Parietal lobe (tissue), 2 donors: ENCODE measurements around the gene COA3. TPM values are rescaled to one million over a fixed set of nuclear protein-coding genes. Genes with fewer than 3 reads are reported as not detected.

ENCODE experiments used
- small RNA-seq: library from RNA; depleted of rRNA; stranded (forward); fragments of <200 nt; gene quantifications from one replicate; pipeline ENCODE3, GENCODE V24; 2014; ENCODE audit warnings: low replicate concordance
- total RNA-seq: library from RNA; depleted of rRNA; stranded (reverse); fragments of >200 nt; gene quantifications from one replicate; pipeline ENCODE4 v1.2.3, GENCODE V29; 2014

Gene COA3
- total RNA-seq = 65.7 TPM

GRCh38 chr17:42798383-42799380 is at the start of gene COA3, which contains the start of gene CNTD1:
COA3 (minus strand) TSS chr17:42798704; CDS start chr17:42798681, 23 bp downstream.
CNTD1 (plus strand) TSS chr17:42798861; CDS start chr17:42799068, 207 bp downstream.

GRCh38 chr17:42844271-42844670 is 45.8 kb upstream of the COA3 start, which contains the start of gene AOC2:
AOC2 (plus strand) TSS chr17:42844580; CDS start chr17:42844627, 47 bp downstream.

DNA sequence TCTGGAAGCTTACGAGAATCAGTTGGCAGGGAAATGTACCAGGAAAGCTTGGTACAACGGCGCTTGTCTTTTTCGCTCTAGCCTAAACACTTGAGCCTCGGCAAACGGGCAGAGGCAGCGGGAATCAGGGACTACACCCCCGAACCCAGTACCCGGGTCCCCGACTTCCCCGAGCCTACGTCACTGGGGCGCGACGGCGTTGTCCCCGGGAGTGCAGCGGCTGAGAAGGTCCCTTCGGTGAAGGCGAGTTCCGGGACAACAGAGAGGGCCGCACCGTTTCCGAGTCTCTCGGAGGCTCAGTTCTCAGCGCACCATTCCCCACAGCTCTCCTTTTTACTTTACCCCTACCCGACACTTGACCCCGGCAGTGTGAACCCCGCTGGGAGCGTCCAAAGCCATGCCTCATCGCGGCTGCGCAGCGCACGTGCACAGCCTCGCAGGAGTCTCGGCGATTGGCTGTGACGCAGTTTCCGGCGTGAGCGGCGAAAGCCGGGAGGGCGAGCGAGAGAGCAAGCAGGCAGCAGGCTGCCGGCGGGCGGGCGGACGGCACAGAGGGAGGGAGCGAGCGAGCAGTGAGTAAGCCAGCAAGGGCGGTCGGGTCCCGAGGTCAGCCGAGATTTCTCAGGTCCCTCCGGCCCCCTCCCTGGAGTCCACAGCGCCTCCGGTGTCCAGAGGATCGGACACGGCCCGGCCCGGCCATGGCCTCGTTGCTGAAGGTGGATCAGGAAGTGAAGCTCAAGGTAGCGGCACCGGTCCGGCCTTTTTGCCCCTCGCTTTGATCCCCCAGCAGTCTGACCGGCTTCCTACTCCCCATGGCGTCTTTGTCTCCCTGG is 34.6 kb upstream of the COA3 start, which contains the start of gene PSME3:
PSME3 (plus strand) TSS at position 464 of the 833 bp plus-strand sequence; CDS start at position 699, 235 bp downstream.

GRCh38 chr17:42779936-42780850 is 18.3 kb downstream of the COA3 start, which contains the start of gene WNK4:
WNK4 (plus strand) TSS chr17:42780610; CDS start chr17:42780699, 89 bp downstream.

GRCh38 chr17:42773290-42774035 is 25.0 kb downstream of the COA3 start, which contains the start of gene VPS25:
VPS25 (plus strand) TSS chr17:42773449; CDS start chr17:42773476, 27 bp downstream.

GRCh38 chr17:42760652-42761581 is 37.6 kb downstream of the COA3 start, which contains the start of gene RAMP2:
RAMP2 (plus strand) TSS chr17:42761227; CDS start chr17:42761262, 35 bp downstream.

Small RNAs within 50 kb of the gene (small RNA-seq; reads per million reads assigned to genes)
- gene HMGN2P15 (not detected), gene MIR6781 (not detected)

Other genes with a start within 250 kb of the COA3 start
- 1.6 TPM for gene HSD17B1, start 245.8 kb downstream of the COA3 start, total RNA-seq
- 5.9 TPM for gene COASY, start 236.6 kb downstream of the COA3 start, total RNA-seq
- 35.7 TPM for gene MLX, start 231.6 kb downstream of the COA3 start, total RNA-seq
- gene PSMC3IP, start 221.0 kb downstream of the COA3 start, total RNA-seq = 6.9 TPM
- 49.8 TPM for gene RETREG3, start 189.3 kb downstream of the COA3 start, total RNA-seq
- gene TUBG1, start 189.0 kb downstream of the COA3 start, total RNA-seq = 18.2 TPM
- 26.3 TPM for gene TUBG2, start 139.4 kb downstream of the COA3 start, total RNA-seq
- gene PLEKHH3, start 121.7 kb downstream of the COA3 start, total RNA-seq = 4.4 TPM
- 0.94 TPM for gene CCR10, start 116.9 kb downstream of the COA3 start, total RNA-seq
- gene CNTNAP1, start 116.2 kb downstream of the COA3 start, total RNA-seq = 12.5 TPM
- 68.9 TPM for gene EZH1, start 53.7 kb downstream of the COA3 start, total RNA-seq
- 9.1 TPM for gene RAMP2, start 37.5 kb downstream of the COA3 start, total RNA-seq
- 24.4 TPM for gene VPS25, start 25.3 kb downstream of the COA3 start, total RNA-seq
- gene WNK4, start 18.1 kb downstream of the COA3 start, total RNA-seq = not detected
- gene CNTD1, start 157 bp upstream of the COA3 start, total RNA-seq = 0.31 TPM
- 61.3 TPM for gene BECN1, start 25.6 kb upstream of the COA3 start, total RNA-seq
- 41.0 TPM for gene PSME3, start 34.7 kb upstream of the COA3 start, total RNA-seq
- 2.5 TPM for gene AOC2, start 45.9 kb upstream of the COA3 start, total RNA-seq
- gene AOC3, start 52.5 kb upstream of the COA3 start, total RNA-seq = 0.31 TPM
- gene G6PC1, start 102.1 kb upstream of the COA3 start, total RNA-seq = not detected
- 34.1 TPM for gene AARSD1, start 165.8 kb upstream of the COA3 start, total RNA-seq
- 2.5 TPM for gene PTGES3L, start 181.4 kb upstream of the COA3 start, total RNA-seq
- 16.9 TPM for gene RUNDC1, start 181.9 kb upstream of the COA3 start, total RNA-seq
- gene RPL27, start 199.7 kb upstream of the COA3 start, total RNA-seq = 1,347 TPM
- gene IFI35, start 208.1 kb upstream of the COA3 start, total RNA-seq = 2.5 TPM
- gene VAT1, start 223.7 kb upstream of the COA3 start, total RNA-seq = 77.3 TPM
- gene RND2, start 226.5 kb upstream of the COA3 start, total RNA-seq = 3.4 TPM